Gastrocnemius medialis (tissue), 4 donors: ENCODE results near the gene NTN3.

Source experiments
- CTCF ChIP-seq, 5 experiments: fragments of 450-650 bp in 3 of 5; fragments of 200-600 bp in 2 of 5; sonication (generic) in 2 of 5; IDR thresholded peaks in 4 of 5; conservative IDR thresholded peaks in 1 of 5; 1 replicate in 4 of 5; 2 replicates in 1 of 5; pipeline ENCODE4 v1.5.1; 2016 to 2019; ENCODE audit warnings: antibody characterized with exemption in 5 of 5, mild to moderate bottlenecking in 3 of 5, moderate library complexity in 3 of 5
- POLR2A ChIP-seq, 2 donors: fragments of 450-650 bp; IDR thresholded peaks; one replicate each; pipeline ENCODE4 v1.6.1; 2017; ENCODE audit warnings: antibody characterized with exemption in 2 of 2, mild to moderate bottlenecking in 2 of 2, moderate library complexity in 2 of 2

DNA sequence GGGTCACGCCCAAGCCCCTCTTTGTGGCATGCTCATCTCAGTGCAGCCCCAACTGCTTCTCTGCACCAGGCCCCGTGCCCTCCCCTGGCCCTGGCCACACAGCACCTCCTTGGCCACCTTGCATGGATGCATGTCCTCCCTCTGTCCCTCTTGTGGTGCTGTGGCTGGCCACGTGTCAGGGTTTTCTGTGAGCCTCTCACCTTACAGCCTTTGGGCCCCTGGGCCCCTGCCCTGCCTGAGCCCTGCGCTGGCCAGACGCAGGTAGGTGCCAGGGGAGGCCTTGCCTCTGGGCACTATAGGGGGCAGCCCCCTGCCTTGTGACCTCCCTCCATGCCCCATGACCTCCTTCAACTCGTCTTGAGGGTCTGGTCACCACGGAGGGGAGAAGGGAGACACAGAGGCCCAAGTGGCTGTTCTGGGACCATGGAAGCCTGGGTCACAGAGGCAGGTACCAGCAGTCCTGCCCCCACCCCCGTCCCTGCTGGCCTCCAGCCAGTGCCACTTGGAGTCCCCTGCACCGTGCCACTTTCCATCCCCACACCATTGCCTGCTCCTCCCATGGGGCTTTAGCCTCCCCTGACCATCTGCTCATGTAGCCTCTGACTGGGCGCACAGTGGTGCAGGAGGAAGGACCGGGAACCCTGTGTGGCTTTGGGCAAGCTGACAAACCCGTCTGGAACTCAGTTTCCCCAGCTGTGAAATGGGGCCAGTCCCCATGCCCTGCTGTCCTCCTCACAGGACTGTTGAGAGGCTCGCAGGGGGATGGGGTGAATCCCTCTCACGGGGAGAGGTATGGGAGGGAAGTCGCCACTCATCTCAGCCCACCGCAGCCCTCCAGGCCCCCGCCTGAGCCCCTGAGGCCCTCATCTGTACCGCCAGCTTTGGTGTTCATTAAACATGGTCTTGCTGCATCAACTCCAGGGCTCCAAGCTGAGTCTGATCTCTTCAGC is 31.1 kb downstream of the NTN3 start:
- no peak for TF ChIP-seq CTCF (IDR thresholded peaks at IDR 0.05 in 4 of 5, conservative IDR thresholded peaks at IDR 0.05 in 1 of 5)
- no peak for TF ChIP-seq POLR2A (IDR thresholded peaks at IDR 0.05)
